ENCODE data around the gene PPP2R2B.

PPP2R2B gene

GRCh38 chr5:146669656-146670055 is 208.9 kb downstream of the PPP2R2B start:
- H3K79me2 ChIP-seq: no peaks in the 10 kb centered on the region
- no peak overlapping the region for H3K27ac ChIP-seq
- H3K9ac ChIP-seq: no peak overlapping the region
- no peak overlapping the region for H3K4me2 ChIP-seq (ENCODE audit: low read length)
- H3K27me3 ChIP-seq (ENCODE audit: control insufficient read depth, insufficient read depth, low read length): no peaks in the 10 kb centered on the region
- H2AFZ ChIP-seq: no peak overlapping the region
- H3K9me3 ChIP-seq (ENCODE audit: control insufficient read depth, low read length): no peaks in the 10 kb centered on the region
- H3K4me3 ChIP-seq (ENCODE audit: low read depth, low read length): no peak overlapping the region
- no peaks in the 10 kb centered on the region for H3K36me3 ChIP-seq (ENCODE audit: control insufficient read depth, insufficient read depth, low read length)
- TF ChIP-seq CTCF (IDR thresholded peaks at IDR 0.05): no peak
- H3K4me1 ChIP-seq: peaks cover 11% of the 10 kb centered on the region

- Histone ChIP-seq H3K9ac (no peak overlapping the region), H3K4me2 (ENCODE audit: low read length) (no peak overlapping the region), H3K79me2 (no peaks in the 10 kb centered on the region), H3K27ac (no peak overlapping the region), H3K27me3 (ENCODE audit: control insufficient read depth, insufficient read depth, low read length) (no peaks in the 10 kb centered on the region), H3K9me3 (ENCODE audit: control insufficient read depth, low read length) (no peaks in the 10 kb centered on the region), H2AFZ (peak overlapping the region; percentile 60), H3K4me3 (ENCODE audit: low read depth, low read length) (no peak overlapping the region), H3K36me3 (ENCODE audit: control insufficient read depth, insufficient read depth, low read length) (no peaks in the 10 kb centered on the region), H3K4me1 (peaks cover 7% of the 10 kb centered on the region)
- no peak for TF ChIP-seq CTCF (IDR thresholded peaks at IDR 0.05)
These were observed 210.8 kb downstream of the PPP2R2B start for GRCh38 chr5:146667633-146668272.

- no peaks in the 10 kb centered on the region for H3K79me2 ChIP-seq
- no peak overlapping the region for H3K4me2 ChIP-seq (ENCODE audit: low read length)
- peak; percentile 76 for TF ChIP-seq CTCF (IDR thresholded peaks at IDR 0.05)
- H3K9ac ChIP-seq: no peak overlapping the region
- no peaks in the 10 kb centered on the region for H3K4me1 ChIP-seq
- H3K4me3 ChIP-seq (ENCODE audit: low read depth, low read length): no peak overlapping the region
- H2AFZ ChIP-seq: no peak overlapping the region
- no peak overlapping the region for H3K27ac ChIP-seq
- no peaks in the 10 kb centered on the region for H3K36me3 ChIP-seq (ENCODE audit: control insufficient read depth, insufficient read depth, low read length)
- no peaks in the 10 kb centered on the region for H3K27me3 ChIP-seq (ENCODE audit: control insufficient read depth, insufficient read depth, low read length)
- no peaks in the 10 kb centered on the region for H3K9me3 ChIP-seq (ENCODE audit: control insufficient read depth, low read length)
These were observed 216.3 kb downstream of the PPP2R2B start for GRCh38 chr5:146662229-146662628.

GRCh38 chr5:146660376-146660960 is 218.1 kb downstream of the PPP2R2B start:
- Histone ChIP-seq H3K79me2 (no peaks in the 10 kb centered on the region), H3K4me2 (ENCODE audit: low read length) (no peak overlapping the region), H3K4me1 (no peaks in the 10 kb centered on the region), H3K9ac (no peak overlapping the region), H3K27ac (no peak overlapping the region), H3K27me3 (ENCODE audit: control insufficient read depth, insufficient read depth, low read length) (no peaks in the 10 kb centered on the region), H2AFZ (no peak overlapping the region), H3K9me3 (ENCODE audit: control insufficient read depth, low read length) (no peaks in the 10 kb centered on the region), H3K36me3 (ENCODE audit: control insufficient read depth, insufficient read depth, low read length) (no peaks in the 10 kb centered on the region), H3K4me3 (ENCODE audit: low read depth, low read length) (no peak overlapping the region)
- no peak for TF ChIP-seq CTCF (IDR thresholded peaks at IDR 0.05)

- Histone ChIP-seq H3K9ac (no peak overlapping the region), H3K27ac (no peak overlapping the region), H3K27me3 (ENCODE audit: control insufficient read depth, insufficient read depth, low read length) (no peaks in the 10 kb centered on the region), H3K4me1 (no peaks in the 10 kb centered on the region), H3K79me2 (no peaks in the 10 kb centered on the region), H2AFZ (no peak overlapping the region), H3K4me2 (ENCODE audit: low read length) (no peak overlapping the region), H3K9me3 (ENCODE audit: control insufficient read depth, low read length) (no peaks in the 10 kb centered on the region), H3K36me3 (ENCODE audit: control insufficient read depth, insufficient read depth, low read length) (no peaks in the 10 kb centered on the region), H3K4me3 (ENCODE audit: low read depth, low read length) (no peak overlapping the region)
- TF ChIP-seq CTCF (IDR thresholded peaks at IDR 0.05): no peak
These were observed 218.6 kb downstream of the PPP2R2B start for GRCh38 chr5:146659961-146660360.

Data from parathyroid adenoma (tissue), 2 donors.